Measurements from ENCODE around the gene FNTB.

- TF ChIP-seq CTCF (IDR thresholded peaks at IDR 0.05) (no peak), POLR2A (IDR thresholded peaks at IDR 0.05) (no peak), POLR2AphosphoS5 (IDR thresholded peaks at IDR 0.05) (no peak)
Measured at GRCh38 chr14:65084554-65085505, 98.1 kb downstream of the FNTB start.
